GOT3 (cell line): Measurements from ENCODE around the gene ARHGAP27.
"Not testable (repeated sequence)": the region's sequence is repeated elsewhere in the genome, so short reads cannot be mapped to it uniquely, and the experiment has no call there.

Source experiments
- DNase-seq: peaks from one replicate; lab custom pipeline; 2025; ENCODE audit warnings: mixed read lengths; lab: John Stamatoyannopoulos, UW

Gene ARHGAP27

DNA sequence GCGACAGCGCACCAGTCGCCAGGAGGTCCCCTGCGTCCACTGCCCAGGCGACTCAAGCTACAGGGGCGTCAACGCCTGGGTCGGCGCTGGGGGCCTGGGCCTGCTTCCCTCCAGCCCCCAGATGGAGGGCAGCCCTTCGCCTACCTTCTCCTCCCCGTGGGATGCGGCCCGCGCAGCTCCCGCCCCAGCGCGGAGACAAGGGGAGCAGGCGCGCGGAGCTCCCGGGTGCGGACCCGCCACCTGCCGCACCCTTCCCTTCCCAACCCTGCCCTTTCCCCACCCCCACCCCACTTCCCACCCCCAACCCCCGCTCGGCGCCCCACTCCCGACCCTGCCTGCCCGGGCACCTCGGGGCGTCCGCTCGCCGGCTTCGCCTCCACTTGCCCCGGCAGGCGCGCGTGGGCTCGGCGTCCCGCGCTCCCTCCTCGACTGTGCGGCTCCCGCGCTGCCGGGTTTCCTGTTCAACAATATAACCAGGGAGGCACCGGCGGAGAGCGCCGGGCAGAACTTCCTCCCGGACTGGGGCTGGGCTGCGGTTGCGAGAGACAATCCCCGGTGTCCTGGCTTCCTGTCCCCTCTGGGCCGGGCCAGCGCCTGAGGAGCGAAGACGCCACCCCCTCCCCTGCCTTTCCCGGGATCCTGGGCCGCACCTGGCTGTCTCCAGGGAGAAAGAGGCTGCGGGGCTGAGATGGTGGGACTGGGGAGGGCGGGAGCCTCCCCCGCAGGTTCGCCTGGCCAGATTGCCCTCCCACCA is at the start of gene ARHGAP27:
Gene ARHGAP27, minus strand, starts transcription at position 466 of the 754 bp plus-strand sequence. CDS start 2,591 bp downstream, outside the sequence.
- no peak for DNase-seq

- DNase-seq: not testable (repeated sequence)
These were observed 49.6 kb upstream of the ARHGAP27 start for GRCh38 chr17:45482317-45482716.

DNA sequence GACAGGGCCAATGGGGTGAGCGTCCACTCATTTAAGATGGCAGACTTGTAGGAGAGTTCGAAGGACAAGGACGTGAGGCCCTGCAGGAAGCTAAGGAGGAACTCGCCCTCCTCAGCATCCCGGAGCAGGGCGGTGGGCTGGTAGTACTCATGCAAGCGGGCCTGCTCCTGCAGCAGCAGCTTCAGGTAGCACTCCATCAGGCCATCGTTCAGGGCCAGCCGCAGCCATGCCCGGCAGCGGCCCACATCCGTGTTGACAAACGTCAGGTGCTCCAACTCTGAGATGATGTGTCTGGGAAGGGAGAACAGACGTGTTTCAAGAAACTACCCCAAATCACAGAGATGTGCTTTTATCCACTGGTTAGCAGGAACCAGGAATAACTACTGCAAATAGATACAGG is 42.8 kb upstream of the ARHGAP27 start:
- not testable (repeated sequence) for DNase-seq

DNA sequence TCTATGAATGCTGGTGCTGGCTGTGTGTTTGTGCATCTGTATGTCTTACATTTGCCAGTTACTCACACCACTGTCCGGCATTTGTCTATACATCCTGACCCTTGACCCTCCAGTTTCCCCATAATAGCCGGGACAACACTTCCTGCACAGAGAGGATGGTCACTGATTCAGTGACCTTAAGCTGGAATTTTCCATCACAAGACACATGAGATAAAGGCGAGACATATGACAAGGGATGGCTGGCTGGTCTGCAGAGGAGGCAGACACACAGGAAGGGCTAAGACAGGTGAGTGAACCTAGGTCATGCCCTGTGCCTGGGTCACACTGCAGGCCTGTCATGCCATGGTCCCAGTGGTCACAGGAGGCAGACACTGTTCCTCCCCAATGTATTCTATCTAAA is 39.6 kb upstream of the ARHGAP27 start:
- DNase-seq: not testable (repeated sequence)

DNA sequence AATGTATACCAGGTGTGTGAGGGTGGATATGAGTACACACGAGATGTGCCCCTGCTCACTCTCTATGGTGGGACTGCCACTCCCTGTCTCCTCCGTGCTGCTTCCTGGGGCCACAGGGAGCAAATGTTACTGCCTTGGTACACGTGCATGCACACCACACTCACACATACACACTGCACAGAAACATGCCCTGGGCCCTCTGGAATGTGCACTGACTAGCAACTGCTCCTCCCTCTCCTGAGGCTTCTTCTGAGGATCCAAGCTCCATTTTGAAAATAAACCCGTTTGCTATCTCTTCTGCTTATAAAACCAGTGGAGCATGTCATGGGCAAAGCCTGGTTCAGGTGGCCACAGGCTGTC is 36.5 kb upstream of the ARHGAP27 start:
- not testable (repeated sequence) for DNase-seq

DNA sequence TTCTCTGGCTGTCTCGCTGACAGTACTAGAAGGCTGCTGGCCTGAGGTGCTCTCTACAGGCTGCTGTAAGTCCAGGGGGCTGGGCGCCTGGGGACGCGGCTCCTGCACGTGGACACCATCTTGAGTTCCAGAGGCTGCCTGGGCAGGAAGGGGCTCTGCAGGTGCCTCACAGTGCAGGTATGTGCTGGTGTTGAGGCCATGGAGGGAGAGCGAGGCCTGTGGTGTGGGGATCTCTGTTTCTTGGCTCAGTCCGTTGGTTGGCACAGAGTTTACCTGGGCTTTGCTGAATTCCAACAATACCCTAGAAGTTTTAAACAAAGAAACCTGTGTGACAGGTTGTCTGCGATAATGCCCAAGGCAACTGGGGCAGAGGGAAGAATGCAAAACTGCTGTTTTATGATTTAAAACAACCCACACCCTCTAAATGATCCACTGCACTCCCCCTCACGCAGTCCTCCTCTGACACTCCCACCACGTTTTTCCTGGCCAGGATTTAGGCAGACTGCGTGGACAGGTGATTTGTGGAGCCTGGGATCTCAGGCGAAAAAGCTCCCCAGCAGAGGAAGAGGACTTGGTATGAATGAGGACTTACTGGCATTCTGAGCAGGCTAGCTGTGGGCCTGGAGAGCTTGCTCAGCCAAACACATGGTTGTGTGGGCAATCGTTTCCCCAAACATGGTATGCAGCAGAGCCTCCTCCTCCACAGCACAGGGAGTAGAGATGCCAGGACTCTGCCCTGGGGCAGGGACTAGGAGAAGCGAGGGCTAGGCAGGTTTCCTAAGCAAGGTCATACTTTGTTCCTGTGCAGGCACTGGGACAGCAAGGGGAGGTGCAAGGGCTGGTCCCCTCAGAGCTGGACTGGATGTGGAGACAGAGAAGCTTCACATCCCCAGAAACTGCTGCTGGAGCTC is 35.9 kb upstream of the ARHGAP27 start:
- DNase-seq: not testable (repeated sequence)

GRCh38 chr17:45461524-45462327 is 29.1 kb upstream of the ARHGAP27 start:
- DNase-seq: not testable (repeated sequence)

DNA sequence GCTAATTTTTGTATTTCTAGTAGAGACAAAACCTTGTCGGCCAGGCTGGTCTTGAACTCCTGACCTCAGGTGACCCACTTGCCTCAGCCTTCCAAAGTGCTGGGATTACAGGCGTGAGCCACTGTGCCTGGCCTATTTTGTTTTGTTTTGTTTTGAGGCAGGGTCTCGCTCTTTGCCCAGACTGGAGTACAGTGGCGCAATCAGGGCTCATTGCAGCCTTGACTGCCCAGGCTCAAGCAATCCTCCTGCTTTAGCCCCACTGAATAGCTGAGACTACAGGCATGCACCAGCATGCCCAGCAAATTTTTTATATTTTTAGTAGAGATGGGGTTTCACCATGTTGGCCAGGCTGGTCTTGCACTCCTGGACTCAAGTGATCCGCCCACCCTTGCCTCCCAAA is 27.8 kb upstream of the ARHGAP27 start:
- DNase-seq: not testable (repeated sequence)

DNA sequence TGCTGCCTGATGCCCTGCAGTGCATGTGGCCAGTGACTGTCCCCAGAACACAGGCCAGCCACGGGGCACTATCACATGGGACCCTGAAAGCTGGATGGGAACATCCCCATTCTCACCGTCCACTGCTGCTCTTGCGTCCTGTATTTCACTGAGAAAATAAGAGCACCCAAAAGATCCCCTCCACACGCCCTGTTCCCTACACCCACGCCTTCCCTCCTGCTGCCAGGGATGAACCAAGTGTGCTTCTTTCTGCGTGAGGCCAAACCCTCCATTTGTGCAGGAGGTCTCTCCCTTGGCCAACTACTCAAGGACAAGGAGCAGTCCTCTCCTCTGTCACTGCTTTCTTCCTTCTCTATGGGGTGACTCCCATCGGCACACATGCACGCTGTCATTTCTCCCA is 21.7 kb upstream of the ARHGAP27 start:
- not testable (repeated sequence) for DNase-seq

GRCh38 chr17:45453731-45454130 is 21.1 kb upstream of the ARHGAP27 start:
- DNase-seq: not testable (repeated sequence)

DNA sequence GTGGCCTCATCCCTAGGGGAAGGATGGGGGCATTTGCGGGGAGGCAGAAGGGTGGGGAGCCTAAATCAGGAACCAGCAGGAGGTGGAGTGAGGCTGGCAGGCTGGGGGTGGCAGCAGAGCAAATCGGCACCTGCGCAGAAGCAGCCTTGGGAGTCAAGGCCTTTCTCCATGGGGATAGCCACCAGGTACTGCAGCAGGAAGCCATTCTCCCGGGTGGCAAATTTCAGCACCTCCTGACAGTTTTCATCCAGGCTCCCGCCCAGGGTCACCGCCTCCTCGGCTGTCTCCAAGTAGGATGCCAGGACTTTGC is 20.5 kb upstream of the ARHGAP27 start:
- not testable (repeated sequence) for DNase-seq

GRCh38 chr17:45452329-45453224 is 19.9 kb upstream of the ARHGAP27 start:
- not testable (repeated sequence) for DNase-seq

- DNase-seq: not testable (repeated sequence)
These were observed 19.0 kb upstream of the ARHGAP27 start for GRCh38 chr17:45451660-45452059.

GRCh38 chr17:45451131-45451530 is 18.5 kb upstream of the ARHGAP27 start:
- DNase-seq: no peak

GRCh38 chr17:45449708-45450329 is 17.1 kb upstream of the ARHGAP27 start:
- not testable (repeated sequence) for DNase-seq

DNA sequence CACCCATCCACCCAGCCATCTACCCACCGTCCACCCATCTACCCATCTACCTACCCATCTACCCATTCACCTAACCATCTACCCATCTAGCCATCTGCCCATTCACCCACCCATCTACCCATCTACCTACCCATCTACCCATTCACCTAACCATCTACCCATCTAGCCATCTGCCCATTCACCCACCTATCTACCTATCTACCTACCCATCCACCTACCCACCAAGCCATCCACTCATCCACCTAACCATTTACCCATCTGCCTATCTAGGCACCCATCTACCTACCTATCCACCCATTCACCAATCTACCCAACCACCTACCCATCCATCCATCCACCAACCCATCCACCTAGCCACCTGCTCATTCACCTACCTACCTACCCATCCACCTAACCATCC is 16.6 kb upstream of the ARHGAP27 start:
- DNase-seq: not testable (repeated sequence)

GRCh38 chr17:45448483-45448882 is 15.8 kb upstream of the ARHGAP27 start:
- DNase-seq: not testable (repeated sequence)

DNA sequence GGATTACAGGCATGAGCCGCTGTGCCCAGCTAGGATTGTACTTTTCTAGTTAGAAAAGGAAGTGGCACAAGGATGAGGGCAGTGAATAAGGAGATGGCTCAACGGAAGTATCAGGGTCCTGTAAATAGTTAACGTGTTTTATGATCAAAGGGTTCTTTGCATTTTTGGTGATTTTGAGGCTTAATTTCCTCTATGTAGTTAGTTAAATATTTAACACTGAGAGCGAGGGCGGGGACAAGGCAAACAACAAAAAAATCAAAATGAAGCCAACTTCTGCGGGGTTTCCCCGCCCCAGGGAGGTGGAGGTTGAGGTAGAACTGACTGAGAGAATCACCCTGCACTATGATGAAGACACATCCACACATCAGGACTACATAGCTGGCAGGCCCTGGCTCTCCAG is 15.4 kb upstream of the ARHGAP27 start:
- not testable (repeated sequence) for DNase-seq

DNA sequence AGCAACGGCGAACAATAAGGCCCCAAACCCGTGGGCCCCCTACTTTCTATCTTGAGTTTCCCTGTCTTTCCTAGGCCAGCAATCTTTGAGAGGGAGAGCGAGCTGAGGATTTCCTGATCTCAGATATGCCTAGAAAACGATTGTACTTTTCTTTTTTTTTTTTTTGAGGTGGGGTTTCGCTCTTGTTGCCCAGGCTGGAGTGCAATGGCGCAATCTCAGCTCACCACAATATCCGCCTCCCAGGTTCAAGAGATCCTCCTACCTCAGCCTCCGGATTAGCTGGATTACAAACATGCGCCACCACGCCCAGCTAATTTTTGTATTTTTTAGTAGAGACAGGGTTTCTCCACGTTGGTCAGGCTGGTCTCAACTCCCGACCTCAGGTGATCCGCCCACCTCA is 15.0 kb upstream of the ARHGAP27 start:
- DNase-seq: not testable (repeated sequence)

DNA sequence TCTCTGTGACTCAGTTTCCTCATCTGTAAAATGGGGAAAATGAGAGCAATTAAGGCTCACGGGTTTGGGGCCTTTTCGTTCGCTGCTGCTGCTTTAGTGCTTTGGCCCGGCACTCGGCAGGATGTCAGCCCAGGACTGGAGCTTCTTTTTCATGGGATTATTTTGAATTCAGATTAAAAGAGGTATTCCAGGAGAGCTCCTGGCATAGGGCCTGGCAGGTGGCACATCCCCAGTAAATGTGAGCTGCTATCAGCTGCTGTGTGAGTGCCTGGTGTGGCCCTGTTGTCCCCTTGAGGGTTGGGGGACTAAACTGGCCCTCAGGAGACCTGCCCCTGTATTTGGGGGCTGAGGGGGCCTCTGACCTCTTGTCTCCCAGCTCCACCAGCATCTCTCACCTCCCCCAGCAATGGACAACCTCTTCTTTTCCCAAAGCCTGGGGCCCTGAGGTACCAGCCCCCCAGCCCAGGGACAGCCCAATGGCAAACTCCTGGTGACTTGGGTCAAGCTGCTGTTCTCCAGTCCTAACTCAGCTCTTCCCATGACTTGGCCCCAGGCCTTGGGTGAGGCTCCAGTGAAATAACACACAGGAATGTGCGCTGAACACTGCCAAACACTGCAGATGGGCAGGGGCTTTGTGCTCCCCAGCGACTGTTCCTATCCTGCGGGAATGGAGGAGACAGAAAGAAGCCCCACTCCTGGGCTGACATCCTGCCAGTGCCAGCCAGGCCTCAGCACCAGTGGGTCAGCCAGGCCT is 14.4 kb upstream of the ARHGAP27 start:
- not testable (repeated sequence) for DNase-seq
